SH-SY5Y (cell line): ENCODE measurements around the gene BCL11A.

Experiments
- GATA2 ChIP-seq: IDR thresholded peaks from 2 replicates; pipeline ENCODE4 v1.6.1; 2011; ENCODE audit warnings: mild to moderate bottlenecking, low read depth, low read length
- GATA3 ChIP-seq: IDR thresholded peaks from 2 replicates; pipeline ENCODE4 v1.6.1; 2011; ENCODE audit warnings: low read depth, mild to moderate bottlenecking, low read length, moderate library complexity

- TF ChIP-seq GATA3 (no peak), GATA2 (no peak)
These were observed 72.2 kb downstream of the BCL11A start for GRCh38 chr2:60481257-60481656.
